Measurements from ENCODE around the gene FCSK.
A peak's percentile ranks its signal among the peaks of the same experiment; 100 is the strongest.
"Not testable (repeated sequence)": the region's sequence is repeated elsewhere in the genome, so short reads cannot be mapped to it uniquely, and the experiment has no call there.

FCSK gene

DNA sequence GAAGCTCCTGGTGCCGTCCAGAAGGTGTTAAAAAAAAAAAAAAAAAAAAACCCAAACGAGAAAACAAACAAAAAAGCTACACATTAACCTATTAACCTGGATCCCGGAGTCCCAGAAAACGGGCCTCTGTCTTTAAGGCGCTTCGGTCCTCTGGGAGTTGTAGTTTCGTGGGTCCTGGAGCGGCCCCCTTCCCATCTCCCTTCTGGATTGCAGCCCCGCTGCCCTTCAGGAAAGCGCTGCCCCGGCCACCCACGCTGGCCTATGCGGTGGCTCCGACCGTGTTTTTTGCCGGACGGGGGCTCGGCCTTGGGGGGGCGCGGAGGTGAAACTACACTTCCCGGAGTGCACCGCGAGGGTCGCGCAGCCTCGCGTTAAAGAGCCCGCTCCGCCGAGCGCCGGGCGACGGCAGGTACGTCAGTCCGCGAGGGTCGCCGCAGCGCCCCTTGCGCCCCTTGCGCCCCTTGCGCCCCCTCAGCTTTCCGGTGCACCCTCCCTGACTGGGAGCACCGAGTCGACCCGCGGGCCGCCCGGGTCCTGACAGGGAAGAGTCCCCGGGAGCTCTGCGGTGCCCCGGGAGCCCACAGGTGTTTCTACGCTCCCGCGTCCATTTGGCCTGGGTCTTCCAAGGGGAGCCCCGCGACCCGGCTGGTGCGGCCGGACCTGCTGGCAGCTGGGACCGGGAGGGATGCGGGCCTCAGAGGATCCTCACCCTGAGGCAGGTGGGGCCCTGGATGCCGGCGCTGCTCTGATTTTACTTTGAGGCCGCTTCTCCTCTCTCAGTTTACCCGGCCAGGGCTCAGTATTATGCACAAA, at the start of gene FCSK:
TSS of gene FCSK (plus strand) at position 374 of the 813 bp plus-strand sequence. CDS start 8,596 bp downstream, outside the sequence.
- DNase-seq (ENCODE audit: low read depth in 2 of 2): peak; percentile 47 to 50

DNA sequence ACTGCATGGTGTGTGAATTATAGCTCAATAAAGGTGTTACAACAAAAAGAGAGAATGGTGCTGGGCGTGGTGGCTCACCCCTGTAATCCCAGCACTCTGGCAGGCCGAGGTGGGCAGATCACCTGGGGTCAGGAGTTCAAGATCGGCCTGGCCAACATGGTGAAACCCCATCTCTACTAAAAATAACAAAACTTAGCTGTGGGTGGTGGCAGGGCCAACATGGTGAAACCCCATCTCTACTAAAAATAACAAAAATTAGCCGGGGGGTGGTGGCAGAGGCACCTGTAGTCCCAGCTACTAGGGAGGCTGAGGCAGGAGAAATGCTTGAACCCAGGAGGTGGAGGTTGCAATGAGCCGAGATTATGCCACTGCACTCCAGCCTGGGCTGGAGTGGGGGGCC, 48.3 kb upstream of the FCSK start:
- DNase-seq (ENCODE audit: low read depth in 2 of 2): not testable (repeated sequence)

DNA sequence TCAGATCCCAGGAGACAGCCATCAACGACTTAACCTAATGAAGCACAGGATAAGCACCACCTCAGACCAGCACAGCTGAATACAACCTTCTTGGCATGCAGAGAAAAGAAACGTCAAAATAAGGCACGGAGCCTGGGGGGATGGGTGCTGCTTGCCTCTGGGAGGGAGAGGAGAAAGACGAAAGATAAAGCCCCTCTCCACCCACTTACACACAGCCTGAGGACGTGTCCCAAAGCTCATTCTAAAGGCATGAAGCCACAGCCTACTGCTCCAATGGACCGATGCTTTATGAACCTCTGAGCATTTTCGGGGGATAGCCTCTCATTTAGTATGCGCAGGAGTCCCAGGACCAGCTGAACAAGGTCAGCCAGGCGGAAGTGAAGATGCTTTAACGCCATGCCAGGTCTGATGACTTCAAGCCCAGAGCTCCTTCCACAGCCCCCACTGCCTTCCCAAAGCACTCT, 46.6 kb upstream of the FCSK start:
- DNase-seq (ENCODE audit: low read depth in 2 of 2): no peak

DNA sequence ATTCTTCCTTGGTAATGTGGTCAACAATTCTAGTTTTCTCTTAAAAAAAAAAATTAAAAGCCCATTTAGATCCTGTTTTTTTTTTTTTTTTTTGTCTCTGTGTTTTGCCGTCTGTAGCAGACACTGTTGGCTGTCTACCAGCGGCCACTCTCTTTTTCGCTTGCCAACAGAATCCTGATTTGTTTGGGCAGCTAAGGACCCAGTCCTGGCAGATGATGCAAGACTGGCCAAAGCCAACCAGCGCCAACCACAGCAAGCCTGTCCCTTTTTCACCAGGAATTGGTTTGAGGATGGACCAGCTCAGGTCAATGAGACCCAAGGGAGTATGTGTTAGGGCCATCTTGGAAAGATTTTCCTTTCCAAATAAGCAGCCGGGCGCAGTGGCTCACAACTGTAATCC, 43.7 kb upstream of the FCSK start:
- no peak for DNase-seq (ENCODE audit: low read depth in 2 of 2)

DNA sequence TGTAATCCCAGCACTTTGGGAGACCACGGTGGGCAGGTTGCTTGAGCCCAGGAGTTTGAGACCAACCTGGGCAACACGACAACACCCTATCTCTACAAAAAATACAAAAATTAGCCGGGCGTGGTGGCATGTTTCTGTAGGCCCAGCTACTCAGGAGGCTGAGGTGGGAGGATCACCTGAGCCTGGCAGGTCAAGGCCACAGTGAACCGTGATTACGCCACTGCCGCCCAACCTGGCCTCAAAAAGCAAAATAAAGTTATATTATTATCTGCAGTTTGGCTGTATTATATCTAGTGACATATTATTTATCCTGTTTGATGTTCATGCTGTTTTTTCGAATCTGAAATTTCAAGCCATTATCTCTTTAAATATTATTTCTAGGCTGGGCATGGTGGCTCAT, 42.0 kb upstream of the FCSK start:
- DNase-seq (ENCODE audit: low read depth in 2 of 2): no peak

DNA sequence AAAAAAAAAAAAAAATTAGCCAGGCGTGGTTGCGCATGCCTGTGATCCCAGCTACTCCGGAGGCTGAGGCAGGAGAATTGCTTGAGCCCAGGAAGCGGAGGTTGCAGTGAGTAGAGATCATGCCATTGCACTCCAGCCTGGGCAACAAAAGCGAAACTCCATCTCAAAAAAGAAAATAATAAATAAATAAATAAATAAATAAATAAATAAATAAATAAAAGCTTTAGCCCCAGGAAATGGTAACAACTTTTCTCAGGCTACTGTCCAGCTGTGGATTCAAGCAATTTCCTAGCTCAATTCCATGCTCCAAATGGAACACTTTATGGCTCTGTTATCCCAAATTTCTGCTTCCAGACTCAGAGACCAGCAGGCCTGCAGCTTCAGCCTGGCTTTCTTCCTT, 40.8 kb upstream of the FCSK start:
- DNase-seq (ENCODE audit: low read depth in 2 of 2): not testable (repeated sequence)

DNA sequence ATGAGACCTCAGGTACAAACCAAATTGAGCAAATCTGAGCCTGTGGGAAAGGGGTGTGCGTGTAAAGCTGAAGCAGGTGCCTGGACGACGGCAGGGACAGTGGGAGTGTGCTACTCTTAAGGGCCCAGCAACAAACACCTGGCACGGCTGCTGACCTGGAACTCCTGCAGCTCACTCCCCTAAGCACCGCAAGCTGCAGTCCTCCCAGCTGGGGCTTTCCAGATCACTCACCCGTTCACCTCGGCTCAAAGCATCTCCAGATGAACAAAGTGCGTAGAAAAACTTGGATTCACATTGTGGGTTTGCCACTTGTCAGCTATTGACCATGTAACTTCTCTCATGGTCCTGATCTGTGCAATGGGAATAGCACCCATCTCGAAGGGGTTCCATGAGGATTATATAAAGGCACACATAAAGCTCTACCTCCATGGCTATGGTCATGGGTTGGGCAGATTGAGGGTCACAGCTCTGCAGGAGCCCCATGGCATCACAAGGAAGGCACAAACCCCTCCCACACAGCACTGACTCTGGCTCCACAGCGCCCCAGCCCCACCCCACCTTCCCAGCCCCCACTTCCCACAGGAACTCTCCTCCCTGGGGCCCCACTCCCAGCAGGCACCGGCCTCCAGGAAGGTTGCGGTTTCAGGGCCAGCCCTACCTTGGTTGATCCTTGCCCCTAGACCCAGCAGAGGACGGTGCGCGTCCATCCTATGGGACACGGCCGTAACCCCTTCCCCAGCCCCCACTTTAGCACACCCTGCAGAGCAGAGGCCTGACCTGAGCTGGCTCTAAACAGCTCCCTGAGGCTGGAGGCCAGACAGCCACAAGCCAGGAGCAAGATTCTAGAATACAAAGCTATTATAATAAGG, 37.4 kb upstream of the FCSK start:
- no peak for DNase-seq (ENCODE audit: low read depth in 2 of 2)

DNA sequence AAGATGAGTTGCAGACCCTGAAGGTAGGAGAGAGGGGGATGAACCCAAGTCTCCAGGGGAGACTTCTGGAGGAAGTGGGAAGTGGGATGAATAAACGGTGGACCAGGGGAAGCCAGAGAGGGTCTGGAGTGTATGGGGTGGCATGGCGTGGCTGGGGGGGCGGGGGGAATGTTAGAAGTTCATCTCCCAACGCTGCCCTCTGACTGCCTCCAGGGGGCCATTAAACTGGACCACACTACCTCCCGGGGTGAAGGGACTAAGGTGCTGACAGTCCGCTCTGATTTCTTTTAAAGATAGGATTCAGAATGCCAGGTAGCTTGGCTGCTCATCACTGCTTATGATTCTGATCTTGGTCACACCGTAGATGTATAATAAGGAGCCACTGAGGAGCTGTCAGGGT, 36.7 kb upstream of the FCSK start:
- DNase-seq (ENCODE audit: low read depth in 2 of 2): no peak

DNA sequence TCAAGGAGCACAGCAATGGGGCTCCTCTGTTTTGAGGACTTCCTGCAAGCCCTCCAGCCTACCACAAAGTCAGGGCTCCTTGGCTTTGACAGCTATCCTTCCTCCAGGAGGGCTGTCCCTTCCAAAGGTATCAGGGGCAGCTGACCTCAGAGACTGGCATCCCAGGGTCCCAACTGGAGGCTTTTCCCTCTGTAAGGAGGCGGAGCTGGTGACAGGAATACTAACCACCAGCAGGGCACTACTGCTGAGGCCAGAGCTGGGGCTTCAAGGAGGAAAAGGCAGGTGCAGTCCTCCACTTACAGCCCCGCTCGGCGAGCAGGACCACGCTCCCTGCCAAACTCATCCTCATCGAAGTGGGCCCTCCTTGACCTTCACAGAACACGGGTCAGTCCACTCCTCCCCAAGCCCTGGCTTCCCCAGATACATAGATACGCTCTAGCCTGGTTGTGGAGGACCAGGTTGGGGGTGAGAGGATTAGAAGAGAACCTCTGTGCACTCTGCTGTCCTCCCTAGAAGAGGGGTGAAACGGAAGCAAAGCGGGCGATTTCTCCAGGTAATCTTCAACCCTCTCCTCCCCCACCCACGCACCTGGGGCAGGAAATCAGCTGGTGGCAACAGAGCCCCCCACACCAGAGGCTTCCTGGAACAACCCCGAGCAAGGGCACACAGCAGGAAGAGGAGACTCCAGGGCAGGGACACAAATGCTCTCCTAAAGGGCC, 36.0 kb upstream of the FCSK start:
- DNase-seq (ENCODE audit: low read depth in 2 of 2): no peak

DNA sequence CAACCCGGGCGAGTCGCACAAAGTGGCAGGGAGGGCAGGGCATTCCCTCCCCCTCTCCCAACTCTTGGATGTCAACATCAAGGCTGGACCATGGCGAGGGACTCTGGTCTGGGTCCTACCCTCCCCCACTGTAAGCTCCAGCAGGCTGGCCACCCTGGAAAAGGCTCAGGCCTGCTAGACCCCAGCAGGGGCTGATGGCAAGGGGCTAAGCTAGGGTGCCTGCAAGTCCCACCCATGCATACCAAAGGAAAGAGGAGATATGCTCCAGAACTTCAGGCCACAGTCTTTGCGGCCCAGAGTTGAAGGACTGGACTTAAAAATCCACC, 35.4 kb upstream of the FCSK start:
- DNase-seq (ENCODE audit: low read depth in 2 of 2): no peak

DNA sequence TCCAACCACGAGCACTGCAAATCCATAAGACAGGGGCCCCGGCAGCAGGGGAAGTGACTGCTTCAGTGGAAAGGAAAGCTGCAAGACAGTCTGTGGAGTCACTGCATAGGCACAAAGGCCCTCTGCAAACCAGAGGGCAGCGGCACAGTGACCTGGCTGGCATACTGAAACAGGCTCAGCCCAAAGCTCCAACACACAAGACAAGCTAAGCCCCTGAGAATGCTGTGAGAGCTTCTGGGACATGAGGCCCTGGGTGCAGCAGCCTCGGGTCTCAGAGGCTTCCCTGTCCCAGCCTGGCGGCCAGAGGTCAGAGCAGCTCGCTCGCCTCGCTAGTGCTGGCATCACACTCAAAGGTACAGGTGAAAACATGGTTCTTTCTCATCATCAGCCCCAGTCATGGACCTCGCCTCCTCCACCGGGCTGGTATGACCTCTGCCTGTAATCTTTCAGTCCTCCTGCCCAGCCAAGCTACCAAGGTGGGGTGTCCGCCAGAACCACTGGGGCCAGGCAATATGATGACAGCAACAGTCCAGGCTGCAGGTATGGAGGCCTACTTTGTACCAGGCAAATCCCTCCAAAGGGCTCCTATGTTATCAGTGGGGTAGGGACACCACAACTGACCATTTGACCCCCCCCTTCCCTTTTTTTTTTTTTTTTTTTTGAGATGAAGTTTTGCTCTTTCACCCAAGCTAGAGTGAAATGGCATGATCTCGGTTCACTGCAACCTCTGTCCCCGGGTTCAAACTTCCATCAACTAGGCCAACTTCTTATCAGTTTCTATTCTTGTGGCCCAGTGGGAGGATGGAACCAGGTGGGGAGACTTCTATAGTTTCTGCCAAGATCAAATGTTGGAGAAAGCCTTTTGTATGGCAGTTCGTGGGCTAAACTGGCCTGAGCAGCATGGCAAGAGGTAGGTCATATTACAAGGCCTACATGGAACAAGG, 34.7 kb upstream of the FCSK start:
- no peak for DNase-seq (ENCODE audit: low read depth in 2 of 2)

DNA sequence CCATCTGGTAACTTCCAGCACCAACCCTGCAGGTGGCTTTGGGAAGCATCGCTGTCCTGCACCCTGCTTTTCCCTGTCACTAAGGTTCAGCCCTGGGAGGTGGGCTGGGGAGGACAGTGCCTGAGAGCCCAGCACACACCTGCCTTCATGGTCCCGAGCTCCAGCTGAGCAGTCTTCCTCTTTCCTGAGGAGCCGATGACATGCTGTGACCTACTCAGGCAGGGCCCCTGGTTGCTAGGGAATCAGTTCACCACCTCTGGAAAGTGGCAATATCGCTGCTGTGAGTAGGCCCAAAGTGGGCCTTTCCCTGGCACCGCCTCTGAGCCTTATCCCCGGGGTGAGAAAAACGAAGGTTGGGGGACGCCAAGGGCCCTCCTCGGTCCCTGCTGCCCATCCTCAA, 33.4 kb upstream of the FCSK start:
- no peak for DNase-seq (ENCODE audit: low read depth in 2 of 2)

DNA sequence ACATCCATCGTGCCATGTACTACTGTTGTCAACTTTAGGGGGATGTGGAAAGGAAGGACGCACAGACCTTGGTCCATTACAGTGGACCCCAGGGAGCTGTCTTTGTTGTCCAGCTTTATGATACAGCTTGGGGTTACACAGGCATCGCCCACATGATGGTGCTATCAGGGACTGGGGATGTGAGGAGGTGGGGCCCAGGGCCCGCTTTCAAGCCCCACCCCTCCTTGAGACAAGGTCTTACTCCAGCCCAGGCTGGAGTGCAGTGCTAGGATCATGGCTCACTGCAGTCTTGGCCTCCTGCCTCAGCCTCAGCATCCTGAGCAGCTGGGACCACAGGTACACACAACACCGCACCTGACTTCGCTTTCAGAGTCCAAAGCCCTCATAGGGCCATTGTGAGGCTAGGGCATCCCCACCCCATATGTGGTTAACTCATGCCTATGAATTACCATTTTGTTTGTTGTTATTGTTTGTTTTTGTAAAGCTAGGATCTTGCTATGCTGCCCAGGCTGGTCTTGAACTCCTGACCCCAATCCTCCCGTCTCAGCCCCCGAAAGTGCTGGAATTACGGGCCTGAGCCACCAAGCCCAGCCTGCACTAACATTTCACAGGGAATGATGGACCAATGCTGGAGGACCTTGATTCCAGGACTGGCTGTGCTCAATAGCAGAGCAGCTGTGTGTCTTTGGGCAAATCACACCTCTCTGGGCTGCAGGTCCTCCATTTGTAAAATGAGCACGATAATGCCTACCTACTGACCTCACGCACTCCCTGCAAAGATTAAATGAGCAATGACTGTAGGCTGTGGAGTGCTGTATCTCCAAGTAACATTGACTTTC, 32.7 kb upstream of the FCSK start:
- no peak for DNase-seq (ENCODE audit: low read depth in 2 of 2)

DNA sequence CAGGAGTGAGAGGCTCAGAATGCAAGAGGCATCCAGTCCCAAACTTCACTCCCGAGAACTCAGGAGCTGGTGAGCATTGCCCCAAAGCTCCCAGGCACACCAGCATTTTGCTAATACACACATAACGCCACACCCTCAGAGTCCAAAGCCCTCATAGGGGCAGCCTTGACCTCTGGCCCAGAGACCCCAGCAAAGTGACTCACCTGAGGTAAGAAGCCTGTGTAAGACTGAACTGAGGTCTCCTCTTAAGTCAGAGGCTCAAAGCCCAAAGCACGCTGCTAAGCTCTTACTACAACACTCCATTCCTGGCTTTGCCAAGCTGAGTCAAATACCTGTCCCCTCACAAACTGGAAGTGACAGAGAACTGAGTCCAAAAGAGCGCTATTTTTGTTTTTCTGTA, 31.9 kb upstream of the FCSK start:
- no peak for DNase-seq (ENCODE audit: low read depth in 2 of 2)

DNA sequence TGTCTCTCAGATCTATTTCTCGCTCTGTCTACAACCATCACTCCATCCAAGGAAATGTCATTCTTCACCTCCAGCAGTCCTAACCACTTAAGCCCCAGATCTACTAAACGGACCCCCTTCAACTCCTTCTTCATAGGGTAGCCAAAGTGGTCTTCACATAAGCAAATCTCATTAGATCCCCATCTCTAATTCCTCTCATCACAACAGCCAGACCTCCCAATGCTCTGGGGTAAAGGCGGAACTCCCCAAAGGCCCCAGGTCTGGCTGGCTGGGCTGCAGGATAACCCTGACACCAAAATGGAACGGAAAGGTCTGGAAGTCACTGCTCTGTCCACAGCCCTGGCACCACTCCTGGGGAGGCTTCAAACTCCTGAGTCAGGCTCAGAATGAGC, 26.6 kb upstream of the FCSK start:
- no peak for DNase-seq (ENCODE audit: low read depth in 2 of 2)

DNA sequence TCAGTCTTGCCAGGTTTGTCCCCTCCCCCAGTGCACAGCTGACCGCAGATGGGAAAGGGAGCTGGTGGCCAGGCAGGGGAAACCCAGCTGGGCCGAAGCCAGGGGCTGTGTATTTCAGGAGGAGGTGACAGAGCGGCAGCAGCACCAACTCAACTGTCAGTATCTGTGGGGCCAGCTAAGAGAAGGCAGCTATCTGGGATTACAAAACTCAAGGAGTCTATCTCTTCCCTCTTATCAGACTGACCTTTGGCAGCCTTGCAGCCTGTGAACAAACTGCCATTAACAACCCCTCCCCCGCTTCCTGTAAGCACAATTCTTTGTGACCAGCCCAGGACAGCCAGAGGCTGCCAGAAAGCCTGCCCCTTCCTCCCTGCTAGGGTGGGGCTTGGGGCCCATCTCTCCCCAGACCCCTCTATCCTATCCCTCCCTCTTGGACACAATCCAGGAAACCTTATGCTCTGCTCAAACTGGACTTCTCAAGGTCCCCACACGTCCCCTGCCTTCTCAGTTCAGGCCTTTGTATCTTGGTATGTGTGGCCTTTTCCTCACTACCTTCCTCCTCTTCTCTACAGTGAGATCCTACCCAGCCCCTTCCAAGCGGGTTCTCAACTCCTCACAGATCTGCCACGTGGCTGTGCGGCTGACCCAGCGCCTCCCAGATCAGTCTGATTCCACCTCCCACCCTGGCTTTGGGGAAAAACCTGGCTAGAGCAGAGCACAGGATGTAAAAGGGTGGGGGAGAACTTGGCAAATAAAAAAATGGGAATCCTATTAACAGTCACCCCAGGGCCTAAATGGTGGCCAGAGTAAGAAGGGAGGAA, 26.0 kb upstream of the FCSK start:
- peak in 1 of 2 donors; percentile 70 for DNase-seq (ENCODE audit: low read depth in 2 of 2)

DNA sequence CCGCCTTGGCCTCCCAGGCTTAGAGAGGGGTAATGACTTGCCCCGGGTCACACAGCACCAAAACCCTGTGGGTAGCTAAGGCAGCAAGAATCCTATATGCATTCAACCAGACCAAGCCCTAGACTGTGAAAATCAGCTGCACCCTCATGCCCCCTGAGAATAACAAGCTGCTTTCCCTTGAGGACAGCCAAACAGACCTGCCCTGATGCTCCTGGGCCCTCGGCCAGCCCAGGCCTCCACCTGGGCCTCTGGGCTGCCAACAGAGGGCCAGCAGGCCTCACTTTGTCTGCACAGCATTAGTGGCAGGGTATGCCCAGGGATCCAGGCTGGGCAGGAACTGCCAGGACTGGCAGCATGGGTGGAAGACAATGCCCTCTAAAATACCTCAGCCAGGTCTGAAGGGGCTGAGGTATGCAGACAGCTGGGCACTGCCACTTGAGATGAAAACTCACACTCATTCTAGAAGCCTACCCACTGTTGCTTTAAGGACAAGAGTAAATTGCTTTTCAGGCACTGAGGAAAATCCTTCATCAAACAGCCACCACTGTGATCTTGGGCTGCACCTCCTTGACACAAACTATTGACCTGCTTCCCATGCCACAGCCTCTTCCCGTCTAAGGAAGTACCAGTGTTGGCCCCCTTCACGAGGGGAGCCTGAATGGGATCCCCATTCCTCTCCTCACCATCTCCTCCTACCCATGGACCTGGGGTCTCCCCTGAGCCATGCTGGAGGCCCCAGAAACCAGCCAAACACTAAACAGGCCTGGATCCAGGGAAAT, 24.3 kb upstream of the FCSK start:
- no peak for DNase-seq (ENCODE audit: low read depth in 2 of 2)

DNA sequence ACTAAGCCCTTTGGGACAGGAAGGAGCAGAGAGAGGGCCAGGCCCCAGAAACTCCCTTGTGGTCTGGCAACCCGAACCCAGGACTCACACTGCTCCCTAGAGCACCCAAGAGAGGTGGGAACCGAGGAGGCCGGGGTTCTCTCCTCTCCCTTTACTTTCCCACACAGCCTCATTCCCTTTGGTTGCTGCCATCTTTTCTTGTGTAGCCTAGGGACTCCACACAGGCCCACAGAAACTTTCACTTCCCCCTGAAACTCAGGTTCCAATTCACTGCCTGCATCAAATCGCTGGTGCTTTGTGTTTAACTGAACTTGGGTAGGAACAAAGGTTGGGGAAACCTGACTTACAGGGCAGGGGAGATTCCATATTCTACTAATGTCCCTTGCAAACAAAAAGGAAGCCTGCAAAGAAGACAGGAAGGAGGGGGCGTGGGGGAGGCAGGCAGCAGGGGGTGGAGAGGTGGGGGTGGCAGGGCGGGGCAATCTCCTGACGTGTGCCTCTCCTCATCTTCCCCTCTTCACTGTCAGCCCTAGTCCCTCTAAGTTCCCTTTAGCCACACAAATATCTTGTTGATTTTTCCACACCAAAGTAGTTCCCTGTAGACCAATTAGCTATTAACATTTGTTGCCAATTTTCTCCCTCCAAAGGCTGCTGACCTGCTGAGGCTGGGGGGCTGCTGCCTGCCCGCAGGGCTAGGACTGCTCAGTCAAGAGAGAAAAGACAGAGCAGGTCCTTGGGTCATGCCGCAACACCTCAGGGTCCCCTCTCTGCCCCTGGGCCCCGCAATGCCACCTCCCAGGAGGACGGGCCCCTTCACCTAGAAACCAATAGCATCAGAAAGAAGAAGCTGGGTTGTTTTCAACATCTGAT, 23.5 kb upstream of the FCSK start:
- DNase-seq (ENCODE audit: low read depth in 2 of 2): peak in 1 of 2 donors; percentile 35
